Stimulated activated CD4-positive, alpha-beta T cell treated with anti-CD3 and anti-CD28 coated beads, Interleukin-2, amount 100 ng/mL, for 4 hours (primary cell): ENCODE results near the gene GALNT2.

Experiments
- DNase-seq: peaks from one replicate; pipeline ENCODE4 v3.0.0-alpha.2; 2020; ENCODE audit warnings: low read depth

GALNT2 gene

DNA sequence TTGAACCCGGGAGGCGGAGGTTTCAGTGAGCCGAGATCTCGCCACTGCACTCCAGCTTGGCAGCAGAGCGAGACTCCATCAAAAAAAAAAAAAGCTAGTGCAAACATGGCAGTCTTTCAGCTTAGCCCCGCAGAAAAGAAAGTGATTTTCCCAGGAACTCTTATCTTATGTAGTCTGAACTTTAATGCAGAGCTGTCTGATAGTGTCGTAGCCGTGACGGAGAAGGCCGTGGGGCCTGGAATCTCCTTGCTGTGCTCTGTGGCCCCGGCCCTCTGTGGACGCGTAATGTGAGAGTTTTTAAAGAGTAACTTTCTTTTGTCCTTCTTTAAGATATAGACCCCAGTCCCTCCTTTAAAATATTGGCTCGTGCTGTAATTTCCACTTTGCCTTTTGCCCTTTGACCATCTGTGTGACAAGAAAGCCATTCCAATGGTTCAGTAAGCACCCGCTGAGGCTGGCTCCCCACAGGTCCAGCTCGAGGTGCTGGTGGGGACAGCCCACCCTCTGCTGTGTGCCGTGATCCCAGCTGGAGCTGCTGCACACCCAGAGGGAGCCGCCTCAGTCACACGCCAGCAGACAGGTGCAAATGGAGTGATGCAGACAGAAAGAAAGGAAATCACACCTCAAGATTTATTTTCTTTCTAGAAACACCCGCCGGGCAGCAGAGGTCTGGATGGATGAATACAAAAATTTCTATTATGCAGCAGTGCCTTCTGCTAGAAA is 195.1 kb downstream of the GALNT2 start:
- DNase-seq: no peak

- no peak for DNase-seq
Observed at GRCh38 chr1:230262867-230263567, 196.0 kb downstream of the GALNT2 start.

GRCh38 chr1:230263568-230264195 is 196.6 kb downstream of the GALNT2 start:
- DNase-seq: no peak

- DNase-seq: no peak
Observed at GRCh38 chr1:230264342-230264741, 197.3 kb downstream of the GALNT2 start.

DNA sequence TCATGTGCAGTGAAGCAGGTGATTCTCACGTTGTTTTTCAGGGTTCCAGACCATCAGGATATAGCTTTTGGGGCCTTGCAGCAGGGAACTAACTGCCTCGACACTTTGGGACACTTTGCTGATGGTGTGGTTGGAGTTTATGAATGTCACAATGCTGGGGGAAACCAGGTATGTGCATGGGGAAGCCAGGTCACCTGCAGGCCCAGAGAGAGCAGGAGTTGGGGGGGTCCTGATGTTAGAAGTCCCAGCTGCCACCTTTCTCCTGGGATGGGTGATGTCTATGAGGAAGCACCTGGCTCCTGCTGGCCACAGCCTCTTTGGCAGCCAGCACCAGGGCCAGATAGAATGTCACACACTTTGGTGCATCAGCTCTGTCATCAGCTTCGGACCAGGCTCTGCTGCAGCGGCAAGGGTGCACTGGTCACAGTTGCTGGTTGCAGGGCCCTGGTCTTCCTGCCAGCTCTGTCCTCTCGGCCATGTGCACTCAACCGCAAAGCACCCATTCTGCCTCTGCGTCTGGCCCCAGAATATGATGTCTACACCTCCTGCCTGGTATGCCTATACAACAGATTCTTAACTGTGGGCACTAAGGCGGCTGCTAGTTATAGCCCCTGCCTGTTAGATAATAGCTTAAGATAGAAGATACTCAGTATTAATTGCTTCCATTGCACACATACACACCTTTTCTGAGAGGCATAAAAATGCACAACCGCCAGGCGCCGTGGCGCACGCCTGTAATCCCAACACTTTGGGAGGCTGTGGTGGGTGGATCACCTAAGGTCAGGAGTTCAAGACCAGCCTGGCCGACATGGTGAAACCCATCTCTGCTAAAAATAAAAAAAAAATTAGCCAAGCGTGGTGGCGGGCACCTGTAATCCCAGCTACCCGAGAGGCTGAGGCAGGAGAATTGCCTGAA is 198.4 kb downstream of the GALNT2 start:
- no peak for DNase-seq

DNA sequence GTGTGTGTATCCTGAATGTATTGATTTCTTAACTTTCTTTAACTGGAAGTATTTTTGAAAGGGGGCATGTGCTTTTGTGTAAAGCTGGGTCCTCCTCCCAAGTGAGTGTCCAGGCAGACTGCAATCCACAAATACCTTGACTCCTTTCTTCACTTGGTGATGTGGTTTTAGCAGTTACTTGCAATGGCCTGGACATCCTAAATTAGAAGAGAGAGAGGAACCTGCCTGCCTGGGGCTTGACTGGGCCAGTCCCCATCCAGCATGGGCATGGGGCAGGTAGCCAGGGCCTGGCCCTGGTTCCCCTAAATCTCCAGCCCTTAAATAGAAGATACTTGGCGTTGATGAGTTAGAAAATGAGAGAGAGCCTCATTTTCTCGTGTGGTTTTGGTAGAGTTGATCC is 199.4 kb downstream of the GALNT2 start:
- no peak for DNase-seq

DNA sequence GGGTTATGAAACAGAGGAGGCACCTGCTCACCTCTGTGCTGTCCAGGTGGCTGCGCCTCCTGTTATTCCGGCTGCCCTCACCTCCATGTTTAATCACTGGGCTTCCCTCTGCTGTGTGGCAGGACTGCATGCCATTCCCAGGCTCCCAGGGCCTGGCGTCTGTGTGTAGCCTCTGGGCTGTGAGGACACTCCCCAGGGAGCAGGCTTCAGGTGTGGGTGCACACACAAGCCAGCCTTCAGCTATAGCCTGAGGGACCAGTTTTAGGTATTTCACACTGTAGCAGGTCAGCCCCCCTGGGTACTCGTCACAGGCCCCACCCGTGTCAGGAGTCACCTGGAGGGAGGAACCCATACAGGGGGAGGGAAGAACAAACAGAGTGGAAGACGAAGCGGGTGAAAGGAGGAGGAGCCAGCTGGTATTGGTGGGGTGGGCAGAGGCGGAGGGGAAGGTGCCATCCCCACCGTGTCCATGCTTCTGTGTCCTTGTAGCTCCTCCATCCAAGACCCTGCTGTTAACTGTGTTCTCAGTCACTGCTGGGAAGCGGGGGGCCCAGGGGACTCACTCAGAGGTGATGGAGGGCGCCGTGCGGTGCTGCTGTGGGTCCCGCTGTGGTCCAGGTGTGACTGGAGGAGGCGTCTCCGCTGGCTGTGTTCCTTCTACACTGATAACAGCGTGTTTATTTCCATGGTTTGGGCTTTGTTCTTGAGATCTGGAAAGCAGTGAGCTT is 200.5 kb downstream of the GALNT2 start:
- DNase-seq: no peak

DNA sequence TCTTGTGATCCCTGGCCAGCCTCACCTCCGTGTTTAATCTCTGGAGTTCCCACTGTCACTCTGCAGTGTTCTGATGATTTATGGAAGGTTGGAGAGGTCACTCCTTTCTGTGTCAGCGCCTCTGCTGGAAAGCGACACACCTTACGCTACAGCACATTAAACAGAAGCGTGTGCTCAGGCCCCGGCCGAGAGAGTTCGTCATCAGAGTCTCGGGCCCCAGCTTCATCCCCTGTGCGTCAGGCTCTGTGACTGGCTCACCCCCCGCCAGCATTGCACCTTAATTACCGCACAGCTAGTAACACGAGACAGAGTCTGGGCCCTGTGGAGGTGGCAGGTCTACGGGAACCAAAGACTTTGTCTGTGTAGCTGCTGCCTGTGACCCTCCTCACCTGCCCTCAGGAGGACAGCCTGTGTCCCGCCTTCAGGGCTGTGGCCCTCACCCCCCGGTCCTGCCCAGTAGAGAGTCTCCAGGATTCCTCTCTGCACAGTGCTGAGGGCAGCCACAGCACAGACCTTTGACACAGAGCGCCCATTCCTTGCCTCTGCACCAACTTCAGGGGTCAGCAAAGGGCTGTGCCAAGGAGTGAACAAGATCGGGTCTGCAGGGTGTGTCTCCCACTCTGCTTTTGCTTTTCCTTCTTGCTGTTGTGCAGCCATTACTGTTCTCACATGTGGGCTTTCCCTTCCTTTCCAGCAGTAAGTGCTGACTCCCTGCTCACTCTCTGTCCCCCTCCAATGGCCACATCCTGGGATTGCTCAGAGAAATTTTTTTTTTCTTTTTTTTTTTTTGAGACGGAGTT is 201.5 kb downstream of the GALNT2 start:
- DNase-seq: no peak

GRCh38 chr1:230270185-230270558 is 203.1 kb downstream of the GALNT2 start:
- DNase-seq: no peak

GRCh38 chr1:230270559-230271281 is 203.7 kb downstream of the GALNT2 start:
- no peak for DNase-seq

- no peak for DNase-seq
Observed at GRCh38 chr1:230271300-230272035, 204.4 kb downstream of the GALNT2 start.

- no peak for DNase-seq
Observed at GRCh38 chr1:230272557-230272956, 205.5 kb downstream of the GALNT2 start.

DNA sequence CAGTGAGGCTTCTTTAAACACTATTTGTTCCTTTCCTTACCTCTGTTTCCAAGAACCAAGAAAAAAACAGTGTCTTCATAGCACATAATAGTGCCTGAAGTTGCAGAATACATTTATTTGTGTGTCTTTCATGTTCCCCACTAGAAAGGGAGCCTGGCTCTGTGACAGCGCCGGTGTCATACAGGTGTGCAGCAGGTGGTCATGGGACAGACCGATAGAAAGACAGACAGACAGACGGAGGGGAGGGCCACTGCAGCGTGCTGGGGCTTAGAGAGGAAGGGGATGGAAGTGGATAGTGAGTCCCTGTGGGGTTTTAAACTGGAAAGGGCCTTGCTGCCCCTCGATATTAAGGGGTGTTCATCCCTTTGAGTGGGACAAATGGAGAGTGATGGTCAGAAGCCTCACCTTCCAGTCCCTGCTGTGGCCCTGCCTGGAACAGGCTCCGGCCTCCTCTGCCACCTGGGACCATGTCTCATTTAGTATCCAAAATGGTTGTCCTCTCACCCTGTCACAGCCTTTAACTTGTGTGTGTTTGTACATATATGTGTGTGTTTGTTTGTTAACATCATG is 206.2 kb downstream of the GALNT2 start:
- no peak for DNase-seq

GRCh38 chr1:230274254-230274653 is 207.2 kb downstream of the GALNT2 start:
- DNase-seq: no peak

DNA sequence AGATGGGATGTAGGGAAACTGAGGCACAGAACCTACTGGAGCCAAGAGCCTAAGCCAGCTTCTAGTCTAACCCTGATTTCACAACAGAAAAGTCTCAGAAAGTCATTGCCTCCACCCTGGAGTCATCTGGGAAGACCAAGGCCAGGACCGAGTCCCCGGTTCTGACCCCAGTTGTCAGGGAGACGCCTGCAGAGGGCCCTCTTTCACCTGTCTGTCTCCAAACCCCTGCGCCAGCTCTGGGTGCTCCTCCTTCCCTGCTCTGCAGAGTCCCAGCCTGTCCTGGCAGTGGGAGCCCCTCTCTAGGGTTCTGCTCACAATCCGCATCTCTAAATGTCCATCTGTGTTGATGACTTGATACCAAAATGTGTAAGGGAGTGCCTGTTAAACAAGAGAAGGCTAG is 209.4 kb downstream of the GALNT2 start:
- DNase-seq: no peak

DNA sequence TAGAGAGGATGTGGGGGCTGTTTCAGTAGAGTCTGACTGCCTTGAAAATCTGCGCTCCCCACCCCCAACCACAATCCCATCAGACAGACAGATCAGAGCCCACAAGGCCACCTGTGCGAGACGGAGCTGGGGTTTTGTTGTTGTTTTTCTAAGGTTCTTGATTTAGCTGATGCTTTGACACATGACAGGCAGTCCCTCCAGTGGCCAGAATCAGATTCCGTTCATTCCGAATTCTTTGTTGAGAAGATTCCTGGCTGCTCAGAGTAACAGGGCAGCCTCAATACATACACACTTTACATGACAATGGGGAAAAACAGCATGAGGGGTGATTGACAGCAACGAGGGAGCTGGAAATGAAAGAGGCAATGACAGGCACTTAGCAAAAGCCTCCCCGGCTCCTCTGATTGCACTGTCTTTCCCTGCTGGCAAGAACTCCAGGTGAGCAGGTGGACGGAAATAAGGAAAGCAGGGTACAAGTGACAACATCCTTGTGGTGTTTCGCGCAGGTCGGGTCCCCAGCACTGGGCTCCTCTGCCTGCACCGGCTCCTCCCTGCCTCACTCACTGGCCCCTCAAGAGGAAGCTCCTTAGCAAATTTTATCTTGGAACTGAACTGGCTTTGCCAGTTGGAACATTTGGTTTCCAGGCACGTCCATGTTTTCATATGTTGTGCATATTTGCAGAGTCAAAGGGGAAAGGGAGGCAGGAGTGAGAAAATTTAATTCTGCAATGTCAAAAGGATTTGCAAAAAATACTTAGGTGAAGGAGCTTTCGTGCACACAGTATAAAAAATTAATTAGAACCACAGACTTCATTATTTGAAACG is 210.4 kb downstream of the GALNT2 start:
- no peak for DNase-seq

GRCh38 chr1:230278376-230278775 is 211.3 kb downstream of the GALNT2 start:
- no peak for DNase-seq
